GM12878 (cell line): Measurements from ENCODE around the gene GGCT. TPM values are rescaled to one million over a fixed set of nuclear protein-coding genes. Genes with fewer than 3 reads are reported as not detected.
"Not testable (repeated sequence)": the region's sequence is repeated elsewhere in the genome, so short reads cannot be mapped to it uniquely, and the experiment has no call there.

Experiments
- ATAC-seq: fragments of 200-7000 bp; cut with Tn5 transposase; 3 replicates; pipeline ENCODE4 v1.9.1; 2020; ENCODE audit warnings: mild to moderate bottlenecking, moderate library complexity
- BruUV-seq: library from RNA; stranded (reverse); fragments of 400-500 nt; replicated peaks from 2 replicates; lab custom pipeline; 2021; lab: Mats Ljungman, UMichigan
- CTCF ChIA-PET: fragments of 300-600 bp; sonication (Branson Sonifier 250); formaldehyde crosslinking; extraction: SDS; loops from one replicate; lab custom pipeline; 2021; ENCODE audit warnings: inconsistent platforms; lab: Yijun Ruan, JAX
- POLR2A ChIA-PET: fragments of 350-600 bp; formaldehyde crosslinking; extraction: SDS; loops from one replicate; lab custom pipeline; 2021; ENCODE audit warnings: inconsistent platforms; lab: Charles Lee
- RAD21 ChIA-PET: fragments of 300-600 bp; sonication (Branson Sonifier 250); formaldehyde crosslinking; loops from one replicate; lab custom pipeline; 2023; ENCODE audit warnings: antibody characterized with exemption; ENCODE audit not compliant: unreplicated experiment; lab: Charles Lee
- SMC1A ChIA-PET: fragments of 300-600 bp; sonication (Branson Sonifier 250); formaldehyde crosslinking; loops from one replicate; lab custom pipeline; 2023; ENCODE audit not compliant: unreplicated experiment, uncharacterized antibody; lab: Charles Lee
- DNase-seq: peaks from one replicate; pipeline ENCODE4 v3.0.0-alpha.2; 2011; ENCODE audit warnings: low read depth, low spot score
- FAIRE-seq: peaks from 3 replicates; lab custom pipeline; 2011; peaks lifted over from hg19 to GRCh38; lab: Jason Lieb, UNC
- H2AFZ ChIP-seq: 2 replicates; pipeline ENCODE4 v1.6.0; 2011; ENCODE audit warnings: low read depth, low read length, control low read depth; ENCODE audit not compliant: control insufficient read depth
- H3K27ac ChIP-seq: 2 replicates; pipeline ENCODE4 v1.5.1; 2011; ENCODE audit warnings: control low read depth; ENCODE audit not compliant: control insufficient read depth, insufficient read depth
- H3K27me3 ChIP-seq, 2 experiments: replicated peaks in 1 of 2; 2 replicates each; pipeline versions ENCODE4 v1.6.0 to v1.6.1; 2011; ENCODE audit warnings: low read length in 1 of 2; ENCODE audit not compliant: control insufficient read depth in 2 of 2, insufficient read depth in 2 of 2
- H3K36me3 ChIP-seq, 2 experiments: 2 replicates each; pipeline ENCODE4 v1.5.1; 2011; ENCODE audit warnings: low read length in 1 of 2; ENCODE audit not compliant: control insufficient read depth in 2 of 2, insufficient read depth in 2 of 2
- H3K4me1 ChIP-seq: 2 replicates; pipeline ENCODE4 v1.6.1; 2011; ENCODE audit warnings: mild to moderate bottlenecking, low read length, moderate library complexity, mixed read lengths; ENCODE audit not compliant: control insufficient read depth, insufficient read depth
- H3K4me2 ChIP-seq: 2 replicates; pipeline ENCODE4 v1.6.0; 2011; ENCODE audit warnings: control low read depth; ENCODE audit not compliant: control insufficient read depth, insufficient read depth
- H3K4me3 ChIP-seq: fragments of 200-600 bp; sonication (generic); 2 replicates; pipeline ENCODE4 v1.5.1; 2016
- H3K79me2 ChIP-seq: 2 replicates; pipeline ENCODE4 v1.6.0; 2011; ENCODE audit warnings: low read length; ENCODE audit not compliant: control insufficient read depth, insufficient read depth
- H3K9ac ChIP-seq: 2 replicates; pipeline ENCODE4 v1.8.0; 2011; ENCODE audit warnings: low read length, control low read depth, mixed read lengths; ENCODE audit not compliant: control insufficient read depth, insufficient read depth
- H3K9me3 ChIP-seq: replicated peaks from 3 replicates; pipeline ENCODE4 v1.5.1; 2011; ENCODE audit warnings: mild to moderate bottlenecking, low read length; ENCODE audit not compliant: control insufficient read depth, insufficient read depth
- H4K20me1 ChIP-seq: 2 replicates; pipeline ENCODE4 v1.6.0; 2011; ENCODE audit not compliant: control insufficient read depth, insufficient read depth
- LARP7 ChIP-seq: fragments of 450-650 bp; IDR thresholded peaks from 2 replicates; pipeline ENCODE4 v1.6.1; 2017; ENCODE audit warnings: mild to moderate bottlenecking
- MYC ChIP-seq: IDR thresholded peaks from 2 replicates; pipeline ENCODE4 v1.6.1; 2011; ENCODE audit warnings: mild to moderate bottlenecking, low read length, moderate library complexity, inconsistent platforms; ENCODE audit not compliant: insufficient read depth, insufficient replicate concordance, insufficient read length, severe bottlenecking
- PAX8 ChIP-seq: fragments of 450-650 bp; IDR thresholded peaks from 2 replicates; pipeline ENCODE4 v1.6.1; 2017; ENCODE audit warnings: mild to moderate bottlenecking, moderate library complexity
- RELA ChIP-seq: fragments of 450-650 bp; IDR thresholded peaks from 2 replicates; pipeline ENCODE4 v1.8.0; 2014; ENCODE audit warnings: borderline replicate concordance; ENCODE audit not compliant: partially characterized antibody
- WGBS: methylation state at CpG from one replicate; pipeline ENCODE4 v1.1.6; 2016; ENCODE audit warnings: low lambda C conversion rate; ENCODE audit not compliant: insufficient replicate concordance, insufficient coverage; ENCODE audit errors: missing lambda C conversion rate; 5-methylcytosine and 5-hydroxymethylcytosine counted together
- in situ Hi-C: fragments of 300-500 bp; cut with MboI; formaldehyde crosslinking; loops from 9 replicates; pipeline ENCODE4 v1.14.3; 2018; ENCODE audit warnings: mixed read lengths
- intact Hi-C: fragments of 100-400 bp; cut with micrococcal nuclease; formaldehyde crosslinking; loops from one replicate; pipeline ENCODE4 v1.14.2; 2022; ENCODE audit not compliant: unreplicated experiment
- polyA plus RNA-seq, 11 experiments: library from polyadenylated mRNA; depleted of rRNA in 4 of 11; unstranded in 6 of 11; stranded (reverse) in 5 of 11; fragments of >200 nt; fragmentation: Nextera tagmentation in 4 of 11; fragmentation: Illumina TruSeq in 1 of 11; extraction: Ambion mirVana in 4 of 11; extraction: Trizol in 1 of 11; gene quantifications; 1 replicate in 1 of 11; 2 replicates in 10 of 11; pipeline versions ENCODE4 v1.2.1 to v1.2.3, GENCODE V29; 2011 to 2016; ENCODE audit warnings: inconsistent platforms in 2 of 11, missing spikeins in 2 of 11, low read depth in 1 of 11
- total RNA-seq, 4 experiments: library from RNA; depleted of rRNA in 3 of 4; stranded (reverse); fragments of >200 nt in 3 of 4; fragmentation: Illumina TruSeq in 1 of 4; extraction: Trizol in 1 of 4; gene quantifications; 2 replicates each; pipeline versions ENCODE4 v1.2.1 to v1.2.3, GENCODE V29; 2013 to 2021
- TF ChIP-seq, protein P1 (sequence below): fragments of 450-650 bp; IDR thresholded peaks from 2 replicates; pipeline ENCODE4 v1.6.1; 2017; ENCODE audit warnings: antibody characterized with exemption, mild to moderate bottlenecking, moderate library complexity
- TF ChIP-seq, protein P2 (sequence below): fragments of 450-650 bp; IDR thresholded peaks from 2 replicates; pipeline ENCODE4 v1.6.1; 2018; ENCODE audit warnings: borderline replicate concordance, mild to moderate bottlenecking; ENCODE audit not compliant: partially characterized antibody

Gene GGCT
- total and polyA plus RNA-seq, 10 of the 15 experiments (the other 5 are each of a cell fraction or from before 2014, with no cell fraction given) = 57.0 to 215 (median 92.3) TPM

DNA sequence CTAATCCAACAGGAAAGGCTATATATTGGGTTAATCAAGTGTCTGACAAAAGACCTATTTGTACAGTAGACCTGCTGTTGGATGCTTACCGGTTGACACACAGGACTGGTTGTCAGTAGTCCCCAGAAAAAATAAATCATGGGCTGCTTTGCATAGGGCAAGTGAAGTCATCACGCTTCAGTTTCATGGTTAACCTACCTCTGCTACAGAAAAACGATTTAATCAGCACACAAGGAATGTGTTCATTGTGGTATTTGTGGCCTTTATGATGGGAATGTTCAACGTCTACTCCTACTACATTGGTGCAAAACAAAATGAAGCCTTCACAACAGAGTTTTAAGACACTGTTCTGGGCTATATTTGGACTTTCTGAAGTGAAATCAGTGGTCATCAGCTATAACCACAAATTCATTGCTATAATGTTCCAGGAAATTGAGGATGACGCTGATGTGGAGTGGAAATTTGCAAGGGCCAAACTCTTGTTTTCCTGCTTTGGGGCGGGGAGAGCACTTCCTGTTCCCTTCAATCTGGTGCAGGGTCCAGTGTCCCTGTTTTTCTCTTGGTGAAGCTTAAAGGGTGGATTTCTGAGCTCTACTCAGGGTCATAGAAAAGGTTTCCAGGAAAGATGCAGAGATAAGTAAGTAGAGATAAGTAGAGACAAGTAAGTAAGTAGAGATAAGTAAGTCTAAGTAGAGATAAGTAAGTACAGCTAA lies 39.3 kb upstream of the GGCT start (continued):
- TF ChIP-seq PAX8 = no peak
- TF ChIP-seq RELA = no peak
- TF ChIP-seq MYC = no peak
- no peak for TF ChIP-seq LARP7
- TF ChIP-seq, protein P1, sequence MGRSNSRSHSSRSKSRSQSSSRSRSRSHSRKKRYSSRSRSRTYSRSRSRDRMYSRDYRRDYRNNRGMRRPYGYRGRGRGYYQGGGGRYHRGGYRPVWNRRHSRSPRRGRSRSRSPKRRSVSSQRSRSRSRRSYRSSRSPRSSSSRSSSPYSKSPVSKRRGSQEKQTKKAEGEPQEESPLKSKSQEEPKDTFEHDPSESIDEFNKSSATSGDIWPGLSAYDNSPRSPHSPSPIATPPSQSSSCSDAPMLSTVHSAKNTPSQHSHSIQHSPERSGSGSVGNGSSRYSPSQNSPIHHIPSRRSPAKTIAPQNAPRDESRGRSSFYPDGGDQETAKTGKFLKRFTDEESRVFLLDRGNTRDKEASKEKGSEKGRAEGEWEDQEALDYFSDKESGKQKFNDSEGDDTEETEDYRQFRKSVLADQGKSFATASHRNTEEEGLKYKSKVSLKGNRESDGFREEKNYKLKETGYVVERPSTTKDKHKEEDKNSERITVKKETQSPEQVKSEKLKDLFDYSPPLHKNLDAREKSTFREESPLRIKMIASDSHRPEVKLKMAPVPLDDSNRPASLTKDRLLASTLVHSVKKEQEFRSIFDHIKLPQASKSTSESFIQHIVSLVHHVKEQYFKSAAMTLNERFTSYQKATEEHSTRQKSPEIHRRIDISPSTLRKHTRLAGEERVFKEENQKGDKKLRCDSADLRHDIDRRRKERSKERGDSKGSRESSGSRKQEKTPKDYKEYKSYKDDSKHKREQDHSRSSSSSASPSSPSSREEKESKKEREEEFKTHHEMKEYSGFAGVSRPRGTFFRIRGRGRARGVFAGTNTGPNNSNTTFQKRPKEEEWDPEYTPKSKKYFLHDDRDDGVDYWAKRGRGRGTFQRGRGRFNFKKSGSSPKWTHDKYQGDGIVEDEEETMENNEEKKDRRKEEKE = no peak
- TF ChIP-seq, protein P2, sequence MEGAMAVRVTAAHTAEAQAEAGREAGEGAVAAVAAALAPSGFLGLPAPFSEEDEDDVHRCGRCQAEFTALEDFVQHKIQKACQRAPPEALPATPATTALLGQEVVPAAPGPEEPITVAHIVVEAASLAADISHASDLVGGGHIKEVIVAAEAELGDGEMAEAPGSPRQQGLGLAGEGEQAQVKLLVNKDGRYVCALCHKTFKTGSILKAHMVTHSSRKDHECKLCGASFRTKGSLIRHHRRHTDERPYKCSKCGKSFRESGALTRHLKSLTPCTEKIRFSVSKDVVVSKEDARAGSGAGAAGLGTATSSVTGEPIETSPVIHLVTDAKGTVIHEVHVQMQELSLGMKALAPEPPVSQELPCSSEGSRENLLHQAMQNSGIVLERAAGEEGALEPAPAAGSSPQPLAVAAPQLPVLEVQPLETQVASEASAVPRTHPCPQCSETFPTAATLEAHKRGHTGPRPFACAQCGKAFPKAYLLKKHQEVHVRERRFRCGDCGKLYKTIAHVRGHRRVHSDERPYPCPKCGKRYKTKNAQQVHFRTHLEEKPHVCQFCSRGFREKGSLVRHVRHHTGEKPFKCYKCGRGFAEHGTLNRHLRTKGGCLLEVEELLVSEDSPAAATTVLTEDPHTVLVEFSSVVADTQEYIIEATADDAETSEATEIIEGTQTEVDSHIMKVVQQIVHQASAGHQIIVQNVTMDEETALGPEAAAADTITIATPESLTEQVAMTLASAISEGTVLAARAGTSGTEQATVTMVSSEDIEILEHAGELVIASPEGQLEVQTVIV = no peak

DNA sequence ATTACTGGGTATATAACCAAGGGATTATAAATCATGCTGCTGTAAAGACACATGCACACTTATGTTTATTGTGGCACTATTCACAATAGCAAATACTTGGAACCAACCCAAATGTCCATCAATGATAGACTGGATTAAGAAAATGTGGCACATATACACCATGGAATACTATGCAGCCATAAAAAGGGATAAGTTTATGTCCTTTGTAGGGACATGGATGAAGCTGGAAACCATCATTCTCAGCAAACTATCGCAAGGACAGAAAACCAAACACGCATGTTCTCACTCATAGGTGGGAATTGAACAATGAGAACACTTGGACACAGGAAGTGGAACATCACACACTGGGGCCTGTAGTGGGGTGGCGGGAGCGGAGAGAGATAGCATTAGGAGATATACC lies 38.5 kb upstream of the GGCT start:
- in situ Hi-C loops, SMC1A ChIA-PET, H3K4me3 ChIP-seq, H3K27me3 ChIP-seq, H3K9me3 ChIP-seq, H3K79me2 ChIP-seq, H4K20me1 ChIP-seq, H3K27ac ChIP-seq, H2AFZ ChIP-seq, FAIRE-seq, H3K4me1 ChIP-seq, RAD21 ChIA-PET, H3K36me3 ChIP-seq, CTCF ChIA-PET, intact Hi-C loops, H3K9ac ChIP-seq, BruUV-seq, H3K4me2 ChIP-seq, POLR2A ChIA-PET, ATAC-seq, DNase-seq: not testable (repeated sequence)
- WGBS = 99% methylated on average over 4 of the region's 4 CpGs
